GM19099 (cell line): ENCODE data around the gene SLC13A2.

ENCODE experiments used
- POLR2A ChIP-seq: IDR thresholded peaks from 3 replicates; pipeline ENCODE4 v1.6.1; 2011; ENCODE audit warnings: low read depth; ENCODE audit not compliant: insufficient read length; ENCODE audit errors: extremely low read depth

SLC13A2 gene

DNA sequence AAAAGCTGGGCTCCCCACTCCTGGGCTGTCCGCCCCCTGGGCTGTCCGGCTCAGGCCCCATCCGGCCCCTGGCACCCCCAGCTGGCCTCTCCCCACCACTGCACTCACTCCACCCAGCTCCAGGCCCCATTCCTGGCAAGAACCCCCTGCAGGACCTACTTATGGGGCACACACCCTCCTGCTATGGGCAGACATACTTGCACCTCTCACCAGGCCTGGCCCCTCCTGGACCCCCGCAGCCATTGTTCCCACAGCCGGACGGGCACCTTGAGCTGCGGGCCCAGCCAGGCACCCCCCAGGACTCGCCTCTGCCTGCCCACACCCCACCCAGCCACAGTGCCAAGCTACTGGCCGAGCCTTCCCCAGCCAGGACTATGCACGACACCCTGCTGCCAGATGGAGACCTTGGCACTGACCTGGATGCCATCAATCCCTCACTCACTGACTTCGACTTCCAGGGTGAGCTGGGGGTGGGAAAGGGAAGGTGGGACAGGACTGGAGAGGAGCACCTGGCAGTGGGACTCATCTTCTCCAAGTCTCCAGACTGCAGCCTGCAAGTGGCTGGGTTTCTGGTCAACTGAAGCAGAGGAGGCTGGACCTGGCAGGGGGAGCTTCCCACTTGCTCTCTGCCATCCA is 61.4 kb downstream of the SLC13A2 start:
- TF ChIP-seq POLR2A = no peak

GRCh38 chr17:28536532-28537218 is 63.2 kb downstream of the SLC13A2 start:
- no peak for TF ChIP-seq POLR2A

DNA sequence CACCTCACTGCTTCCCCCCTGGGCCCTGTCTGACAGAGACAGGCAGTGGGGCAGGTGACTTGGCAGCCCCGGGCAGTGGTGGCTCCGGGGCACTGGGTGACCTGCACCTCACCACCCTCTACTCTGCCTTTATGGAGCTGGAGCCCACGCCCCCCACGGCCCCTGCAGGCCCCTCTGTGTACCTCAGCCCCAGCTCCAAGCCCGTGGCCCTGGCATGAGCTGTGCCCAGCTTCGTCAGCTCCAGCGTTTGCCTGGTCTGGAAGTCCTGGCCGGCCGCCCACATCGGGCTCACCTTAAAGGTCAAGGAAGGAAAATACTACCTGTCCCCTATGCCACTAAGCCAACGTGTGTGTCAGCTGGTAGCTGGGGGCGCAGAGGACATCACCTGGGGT is 63.8 kb downstream of the SLC13A2 start:
- no peak for TF ChIP-seq POLR2A

DNA sequence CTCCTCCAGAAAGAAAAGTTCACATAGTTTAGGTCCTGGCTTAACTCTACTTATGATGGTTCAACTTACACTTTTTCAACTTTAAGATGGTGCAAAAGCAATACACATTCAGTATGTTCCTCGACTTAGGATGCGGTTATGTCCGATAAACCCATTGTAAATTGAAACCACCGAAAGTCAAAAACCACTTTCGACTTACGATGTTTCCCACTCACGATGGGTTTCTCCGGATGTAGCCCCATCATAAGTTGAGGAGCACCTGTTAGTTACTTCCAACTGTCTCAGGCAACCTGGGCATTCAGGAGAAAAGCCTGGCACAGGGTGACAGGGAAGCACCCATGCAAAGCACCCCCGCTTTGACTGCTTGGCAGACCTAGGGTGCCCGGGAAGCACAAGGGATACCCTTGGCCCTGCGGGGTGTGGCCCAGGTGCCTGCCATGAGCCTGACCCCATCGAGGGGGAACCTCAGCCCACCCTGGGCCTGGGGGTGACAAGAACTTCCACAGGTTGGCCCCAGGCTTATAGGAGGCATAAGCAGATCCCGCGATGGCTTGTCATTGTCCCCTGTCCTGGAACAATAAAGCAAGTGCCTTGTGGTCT is 65.0 kb downstream of the SLC13A2 start:
- TF ChIP-seq POLR2A = no peak

DNA sequence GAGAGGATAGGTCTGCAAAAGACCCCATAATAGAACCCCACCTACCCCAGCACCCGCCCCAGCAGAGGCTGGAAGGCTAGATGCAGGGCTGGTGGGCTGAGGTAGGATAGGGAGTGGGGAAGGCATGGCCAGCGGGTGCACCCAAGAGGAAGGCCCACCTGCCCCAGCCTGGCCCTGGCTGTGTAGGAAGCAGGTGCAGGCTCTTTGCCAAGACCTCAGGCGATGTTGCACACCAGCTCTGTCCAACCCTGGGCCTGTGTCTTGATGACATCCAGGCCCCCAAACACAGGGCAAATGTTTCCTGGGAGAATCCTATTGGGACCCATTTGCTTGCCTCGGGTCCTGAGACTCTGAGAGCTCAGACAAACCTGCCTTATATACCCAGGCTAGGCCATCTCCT is 66.8 kb downstream of the SLC13A2 start:
- no peak for TF ChIP-seq POLR2A

GRCh38 chr17:28541439-28541838 is 68.0 kb downstream of the SLC13A2 start:
- no peak for TF ChIP-seq POLR2A

- no peak for TF ChIP-seq POLR2A
These were observed 71.1 kb downstream of the SLC13A2 start for GRCh38 chr17:28544402-28545140.

- TF ChIP-seq POLR2A = no peak
These were observed 71.7 kb downstream of the SLC13A2 start for GRCh38 chr17:28545141-28545503.

- no peak for TF ChIP-seq POLR2A
These were observed 72.5 kb downstream of the SLC13A2 start for GRCh38 chr17:28545787-28546415.

- TF ChIP-seq POLR2A = no peak
These were observed 73.7 kb downstream of the SLC13A2 start for GRCh38 chr17:28547096-28547622.
